Neural cell (in vitro differentiated cells): Measurements from ENCODE around the gene AHRR. TPM values are rescaled to one million over a fixed set of nuclear protein-coding genes. Genes with fewer than 3 reads are reported as not detected.

Source experiments
- H2AFZ ChIP-seq: fragments of 200-600, 300-800 bp; sonication (generic), shearing (Covaris generic); 2 replicates; pipeline ENCODE4 v1.6.0; 2014; ENCODE audit warnings: low read depth, mild to moderate bottlenecking, antibody characterized with exemption, low read length, moderate library complexity
- H3F3A ChIP-seq: fragments of 200-600 bp; shearing (Covaris generic); 2 replicates; pipeline ENCODE4 v1.6.1; 2016; ENCODE audit warnings: mild to moderate bottlenecking, moderate library complexity, mixed read lengths, antibody characterized with exemption, low read length; ENCODE audit not compliant: insufficient read depth, poor library complexity, severe bottlenecking
- H3K27ac ChIP-seq: fragments of 200-600, 300-800 bp; sonication (generic), shearing (Covaris generic); 2 replicates; pipeline ENCODE4 v1.5.1; 2014; ENCODE audit warnings: mild to moderate bottlenecking, low read length, moderate library complexity
- H3K27me3 ChIP-seq: fragments of 300-800, 200-600 bp; sonication (generic), shearing (Covaris generic); 2 replicates; pipeline ENCODE4 v1.6.0; 2014; ENCODE audit warnings: mild to moderate bottlenecking, low read depth, low read length, moderate library complexity; ENCODE audit not compliant: insufficient read depth
- H3K36me3 ChIP-seq: fragments of 300-800, 200-600 bp; sonication (generic), shearing (Covaris generic); 2 replicates; pipeline ENCODE4 v1.5.1; 2014; ENCODE audit warnings: mild to moderate bottlenecking, antibody characterized with exemption, low read length, moderate library complexity; ENCODE audit not compliant: insufficient read depth
- H3K4me2 ChIP-seq: fragments of 300-800, 200-600 bp; sonication (generic), shearing (Covaris generic); 2 replicates; pipeline ENCODE4 v1.6.0; 2014; ENCODE audit warnings: mild to moderate bottlenecking, low read length
- H3K4me3 ChIP-seq: fragments of 300-800, 200-600 bp; sonication (generic), shearing (Covaris generic); 2 replicates; pipeline ENCODE4 v1.5.1; 2014; ENCODE audit warnings: mild to moderate bottlenecking, low read length, moderate library complexity
- H3K79me2 ChIP-seq: fragments of 200-600 bp; shearing (Covaris generic); replicated peaks from 2 replicates; pipeline ENCODE4 v1.6.0; 2014; ENCODE audit warnings: mild to moderate bottlenecking, low read length, moderate library complexity; ENCODE audit not compliant: insufficient read depth
- H3K9ac ChIP-seq: fragments of 300-800, 200-600 bp; sonication (generic), shearing (Covaris generic); 2 replicates; pipeline ENCODE4 v1.6.1; 2016; ENCODE audit warnings: mild to moderate bottlenecking, low read length, mixed read lengths
- H3K9me2 ChIP-seq: fragments of 200-600 bp; shearing (Covaris generic); 2 replicates; pipeline ENCODE4 v1.6.1; 2016; ENCODE audit warnings: mild to moderate bottlenecking, low read length, mixed read lengths; ENCODE audit not compliant: insufficient read depth
- H3K9me3 ChIP-seq: fragments of 200-600, 300-800 bp; sonication (generic), shearing (Covaris generic); 2 replicates; pipeline ENCODE4 v1.6.1; 2016; ENCODE audit warnings: mild to moderate bottlenecking, mixed run types, low read length, moderate library complexity, mixed read lengths
- H4K20me1 ChIP-seq: fragments of 200-600 bp; shearing (Covaris generic); 2 replicates; pipeline ENCODE4 v1.6.1; 2016; ENCODE audit warnings: mild to moderate bottlenecking, mixed run types; ENCODE audit not compliant: insufficient read depth
- CTCF ChIP-seq: fragments of 450-650 bp; IDR thresholded peaks from 2 replicates; pipeline ENCODE4 v1.5.1; 2014; ENCODE audit warnings: antibody characterized with exemption, mild to moderate bottlenecking, moderate library complexity; ENCODE audit not compliant: poor library complexity, severe bottlenecking
- EP300 ChIP-seq: fragments of 450-650 bp; conservative IDR thresholded peaks from 2 replicates; pipeline ENCODE4 v1.6.1; 2014; ENCODE audit warnings: antibody characterized with exemption, mild to moderate bottlenecking, moderate library complexity; ENCODE audit not compliant: poor library complexity, severe bottlenecking
- EZH2 ChIP-seq: fragments of 200-600, 300-800 bp; shearing (Covaris generic), sonication (generic); IDR thresholded peaks from 2 replicates; pipeline ENCODE4 v1.6.1; 2014; ENCODE audit warnings: antibody characterized with exemption, low read length, borderline replicate concordance, mild to moderate bottlenecking; ENCODE audit not compliant: insufficient read depth, poor library complexity, severe bottlenecking
- MXI1 ChIP-seq: fragments of 450-650 bp; conservative IDR thresholded peaks from 2 replicates; pipeline ENCODE4 v1.6.1; 2014; ENCODE audit warnings: antibody characterized with exemption, mild to moderate bottlenecking; ENCODE audit not compliant: poor library complexity, severe bottlenecking
- POLR2AphosphoS5 ChIP-seq: IDR thresholded peaks from 2 replicates; pipeline ENCODE4 v1.6.1; 2012
- RAD21 ChIP-seq: fragments of 450-650 bp; conservative IDR thresholded peaks from 2 replicates; pipeline ENCODE4 v1.6.1; 2014; ENCODE audit warnings: antibody characterized with exemption, mild to moderate bottlenecking, moderate library complexity
- REST ChIP-seq: IDR thresholded peaks from 2 replicates; pipeline ENCODE4 v1.6.1; 2012; ENCODE audit warnings: borderline replicate concordance
- SMC3 ChIP-seq: fragments of 450-650 bp; conservative IDR thresholded peaks from 2 replicates; pipeline ENCODE4 v1.6.1; 2014; ENCODE audit warnings: antibody characterized with exemption, mild to moderate bottlenecking, moderate library complexity; ENCODE audit not compliant: poor library complexity
- TAF1 ChIP-seq: IDR thresholded peaks from 2 replicates; pipeline ENCODE4 v1.6.1; 2012; ENCODE audit warnings: low read depth
- polyA plus RNA-seq: library from polyadenylated mRNA; depleted of rRNA; stranded (reverse); fragments of >200 nt; gene quantifications from 2 replicates; pipeline ENCODE4 v1.2.3, GENCODE V29; 2014

AHRR gene
- polyA plus RNA-seq, 1 donor from 2014 or later, result 0.26 TPM

- H3K36me3 ChIP-seq, result no peaks in the 10 kb centered on the region
- H3K9me2 ChIP-seq, result no peaks in the 10 kb centered on the region
- no peaks in the 10 kb centered on the region for H3K9me3 ChIP-seq
- H2AFZ ChIP-seq, result no peak overlapping the region
- H3K4me3 ChIP-seq, result no peak overlapping the region
- H3K4me2 ChIP-seq, result no peak overlapping the region
- H3K27ac ChIP-seq, result no peak overlapping the region
- no peaks in the 10 kb centered on the region for H3F3A ChIP-seq
- no peaks in the 10 kb centered on the region for H3K79me2 ChIP-seq
- no peaks in the 10 kb centered on the region for H3K27me3 ChIP-seq
- no peaks in the 10 kb centered on the region for H4K20me1 ChIP-seq
- no peak for TF ChIP-seq EZH2
- TF ChIP-seq REST, result no peak
- TF ChIP-seq CTCF, result no peak
- TF ChIP-seq TAF1, result no peak
- TF ChIP-seq SMC3, result no peak
- no peak for TF ChIP-seq EP300
- no peak for TF ChIP-seq MXI1
- TF ChIP-seq POLR2AphosphoS5, result no peak
- no peak for TF ChIP-seq RAD21
- H3K9ac ChIP-seq, result no peak overlapping the region
These were observed 30.4 kb downstream of the AHRR start for GRCh38 chr5:351921-352245.

GRCh38 chr5:352639-353611 lies 31.4 kb downstream of the AHRR start:
- no peak overlapping the region for H2AFZ ChIP-seq

More at GRCh38 chr5:352639-353611, 31.4 kb downstream of the AHRR start:
- no peaks in the 10 kb centered on the region for H3K9me2 ChIP-seq
- H3K36me3 ChIP-seq, result no peaks in the 10 kb centered on the region
- no peaks in the 10 kb centered on the region for H4K20me1 ChIP-seq
- H3K27ac ChIP-seq, result no peak overlapping the region
- no peaks in the 10 kb centered on the region for H3F3A ChIP-seq
- H3K27me3 ChIP-seq, result no peaks in the 10 kb centered on the region
- no peak for TF ChIP-seq EP300
- no peak for TF ChIP-seq MXI1
- TF ChIP-seq EZH2, result no peak
- no peak for TF ChIP-seq CTCF
- no peak for TF ChIP-seq SMC3
- no peak for TF ChIP-seq TAF1
- TF ChIP-seq REST, result no peak
- TF ChIP-seq POLR2AphosphoS5, result no peak
- no peak for TF ChIP-seq RAD21
- H3K4me3 ChIP-seq, result no peak overlapping the region
- H3K9me3 ChIP-seq, result no peaks in the 10 kb centered on the region
- no peak overlapping the region for H3K9ac ChIP-seq
- H3K4me2 ChIP-seq, result no peak overlapping the region
- H3K79me2 ChIP-seq, result no peaks in the 10 kb centered on the region
